ENCODE results near the gene MCAT.

MCAT gene

GRCh38 chr22:43088627-43088983 is 54.6 kb downstream of the MCAT start:
- DNase-seq, result peak; percentile 33

- DNase-seq, result no peak
These were observed 57.3 kb downstream of the MCAT start for GRCh38 chr22:43085658-43086606.
